GM18951 (cell line): ENCODE results near the gene SEPSECS.

Experiments
- POLR2A ChIP-seq: IDR thresholded peaks from 4 replicates; pipeline ENCODE4 v1.6.1; 2011; ENCODE audit warnings: mild to moderate bottlenecking; ENCODE audit not compliant: insufficient read length, insufficient read depth; ENCODE audit errors: extremely low read depth
- in situ Hi-C: fragments of 300-500 bp; cut with MboI; formaldehyde crosslinking; loops from one replicate; pipeline ENCODE4 v1.12.0; 2022; ENCODE audit warnings: low sequenced_read_pairs, mixed read lengths, inconsistent platforms; ENCODE audit not compliant: unreplicated experiment

SEPSECS gene

DNA sequence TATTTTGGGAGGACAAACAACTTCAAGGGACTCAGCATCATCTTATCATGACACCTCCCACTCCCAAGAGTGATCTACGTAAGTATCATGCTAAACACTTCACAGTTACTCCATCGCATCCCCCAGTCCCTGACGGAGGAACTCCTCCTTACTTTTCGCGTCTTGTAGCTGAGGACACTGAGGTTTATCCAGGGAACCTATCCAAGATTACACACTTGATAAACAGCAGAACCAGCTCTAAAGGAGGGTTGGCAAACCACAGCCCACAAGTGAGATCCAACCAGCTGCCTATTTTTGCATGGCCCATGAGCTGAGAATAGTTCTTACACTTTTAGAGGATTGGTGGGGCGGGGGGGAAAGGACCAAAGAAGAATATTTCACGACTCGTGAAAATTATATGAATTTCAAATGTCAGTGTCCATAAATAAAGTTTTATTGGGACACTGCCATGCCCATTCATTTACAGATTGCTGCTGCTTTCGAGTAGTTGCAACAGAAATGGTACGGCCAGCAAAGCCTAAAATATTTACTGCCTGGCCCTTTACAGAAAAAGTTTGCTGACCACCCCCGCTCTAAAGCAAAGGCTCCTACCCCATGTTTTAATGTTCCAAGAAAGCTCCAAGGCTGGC is 47.8 kb downstream of the SEPSECS start:
- no peak for TF ChIP-seq POLR2A
- in situ Hi-C loops: no loop called here

- in situ Hi-C loops: no loop called here
- TF ChIP-seq POLR2A: no peak
Measured at GRCh38 chr4:25111648-25112196, 48.5 kb downstream of the SEPSECS start.

DNA sequence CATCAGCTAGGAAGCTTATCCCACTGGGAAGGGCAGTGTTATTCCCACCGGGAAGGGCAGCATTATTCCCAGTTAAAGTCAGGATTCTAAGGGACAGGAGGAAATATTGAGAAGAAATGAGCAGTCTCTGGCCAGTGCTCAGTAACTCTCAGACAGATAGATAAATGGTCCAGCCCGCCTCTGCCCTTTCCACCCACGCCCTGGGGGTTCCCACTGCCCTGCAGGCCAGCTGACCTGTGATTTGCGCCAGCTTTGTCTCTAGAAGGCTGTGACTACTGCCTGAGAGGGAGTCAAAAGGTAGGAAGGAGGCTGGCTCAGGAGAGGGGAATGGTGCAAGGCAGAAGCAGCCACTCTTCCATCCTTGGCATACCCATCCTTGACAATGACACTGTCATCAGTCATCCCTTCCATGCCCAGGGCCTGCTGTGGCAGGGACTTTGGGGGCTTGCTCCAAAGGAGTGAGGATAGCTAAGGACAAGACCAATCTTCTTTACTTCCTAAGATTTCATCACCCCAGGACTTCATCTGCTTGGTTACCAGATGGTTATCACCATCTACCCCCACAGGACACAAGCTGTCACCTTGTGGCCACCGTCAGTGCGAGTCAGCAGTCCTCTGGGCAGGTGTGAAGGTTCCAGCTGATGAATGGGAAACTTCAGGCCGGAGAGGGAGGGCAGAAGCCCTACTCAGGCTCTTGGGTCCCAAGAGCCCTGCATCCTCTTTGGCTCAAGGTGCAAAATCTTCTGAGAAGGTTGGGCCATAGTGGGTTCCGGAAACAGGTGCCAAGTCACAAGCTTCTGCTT is 49.5 kb downstream of the SEPSECS start:
- TF ChIP-seq POLR2A: no peak
- in situ Hi-C loops: no loop called here

DNA sequence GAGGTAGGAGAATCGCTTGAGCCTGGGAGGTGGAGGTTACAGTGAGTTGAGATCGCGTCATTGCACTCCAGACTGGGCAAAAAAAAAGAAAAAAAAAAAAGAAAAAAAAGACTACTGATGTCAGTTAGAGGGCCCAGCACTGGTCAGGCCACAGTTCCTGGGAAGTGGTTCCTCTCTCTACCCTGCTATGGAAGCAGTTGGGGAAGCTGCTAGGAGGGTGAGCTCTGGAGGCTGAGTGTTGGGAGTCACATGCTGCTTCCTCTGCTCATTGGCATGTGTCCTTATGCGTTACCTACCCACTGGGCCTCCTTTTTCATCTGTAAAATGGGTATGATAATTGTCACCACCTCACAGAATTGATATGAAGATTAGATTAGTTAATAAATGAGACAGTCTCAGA is 50.7 kb downstream of the SEPSECS start:
- no peak for TF ChIP-seq POLR2A
- in situ Hi-C loops: no loop called here

GRCh38 chr4:25108556-25108955 is 51.7 kb downstream of the SEPSECS start:
- no peak for TF ChIP-seq POLR2A
- in situ Hi-C loops: no loop called here

DNA sequence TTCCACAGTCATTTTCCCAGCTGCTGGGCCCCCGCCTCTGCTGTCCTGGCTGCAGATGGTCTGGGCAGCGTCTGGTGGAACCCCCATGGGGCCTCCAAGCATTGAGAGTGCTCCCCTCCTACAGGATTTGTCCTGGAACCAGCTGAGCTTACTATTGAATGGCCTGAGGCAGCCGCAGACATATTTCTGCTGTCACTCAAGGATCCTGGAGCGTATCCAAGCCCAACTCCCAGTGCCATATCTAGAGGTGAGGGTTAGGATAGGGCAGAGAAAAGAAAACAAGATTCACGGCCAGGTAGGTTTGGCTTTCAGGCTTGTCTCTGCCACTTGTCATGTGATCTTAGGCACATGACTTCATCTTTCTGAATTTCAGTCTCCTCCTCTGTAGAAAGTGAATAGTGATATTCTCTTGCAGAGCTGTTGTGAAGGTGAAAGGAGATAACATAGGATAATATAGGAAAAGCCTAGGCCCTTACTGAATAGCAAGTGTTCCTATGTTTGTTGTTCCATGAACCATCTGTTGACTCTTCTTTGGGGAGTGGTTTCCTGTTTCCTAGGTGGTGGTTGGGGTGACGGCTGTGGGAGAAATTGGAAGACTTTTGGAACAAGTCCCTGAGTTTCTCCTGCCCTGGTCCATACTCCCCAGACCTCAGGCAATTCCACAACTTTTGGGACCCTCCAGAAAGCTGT is 52.3 kb downstream of the SEPSECS start:
- no peak for TF ChIP-seq POLR2A
- in situ Hi-C loops: no loop called here

GRCh38 chr4:25106363-25107151 is 53.7 kb downstream of the SEPSECS start:
- in situ Hi-C loops: no loop called here
- no peak for TF ChIP-seq POLR2A

DNA sequence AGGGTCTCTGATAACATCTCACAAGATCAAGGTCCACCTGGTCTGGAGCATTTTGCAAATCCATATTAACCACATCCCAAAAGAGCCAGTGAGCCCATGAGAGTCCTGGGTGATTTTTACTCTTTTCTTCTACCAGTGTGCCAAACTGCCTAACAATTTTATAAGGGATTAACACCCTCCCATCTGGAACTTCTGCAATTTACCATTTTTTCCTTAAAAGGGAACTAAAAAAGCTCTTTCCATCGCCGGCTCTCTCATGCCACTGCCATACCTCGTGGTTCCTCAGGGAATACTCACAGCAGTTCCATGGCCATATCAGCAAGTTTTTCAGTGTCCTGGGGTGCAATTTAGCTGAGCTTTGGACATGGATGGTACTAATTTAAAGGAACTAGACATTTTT is 55.7 kb downstream of the SEPSECS start:
- in situ Hi-C loops: no loop called here
- no peak for TF ChIP-seq POLR2A

- in situ Hi-C loops: no loop called here
- no peak for TF ChIP-seq POLR2A
Measured at GRCh38 chr4:25103418-25103817, 56.8 kb downstream of the SEPSECS start.

GRCh38 chr4:25101836-25102235 is 58.4 kb downstream of the SEPSECS start:
- no peak for TF ChIP-seq POLR2A
- in situ Hi-C loops: no loop called here

DNA sequence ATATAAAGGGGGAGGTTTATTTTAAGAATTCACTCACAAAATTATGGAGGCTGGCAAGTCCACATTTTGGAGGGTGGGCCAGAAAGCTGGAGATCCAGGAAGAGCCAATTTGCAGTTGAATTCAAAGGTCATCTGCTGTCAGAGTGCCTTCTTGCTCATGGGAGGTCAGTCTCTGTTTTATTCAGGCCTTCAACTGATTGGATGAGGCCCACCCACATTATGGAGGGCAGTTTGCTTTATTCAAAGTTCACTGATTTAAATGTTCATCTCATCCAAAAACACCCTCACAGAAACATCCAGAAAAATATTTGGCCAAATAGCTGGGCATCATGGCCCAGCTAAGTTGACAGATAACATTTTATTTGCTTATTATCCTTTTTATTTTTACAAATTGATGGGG is 59.5 kb downstream of the SEPSECS start:
- in situ Hi-C loops: no loop called here
- TF ChIP-seq POLR2A: no peak

DNA sequence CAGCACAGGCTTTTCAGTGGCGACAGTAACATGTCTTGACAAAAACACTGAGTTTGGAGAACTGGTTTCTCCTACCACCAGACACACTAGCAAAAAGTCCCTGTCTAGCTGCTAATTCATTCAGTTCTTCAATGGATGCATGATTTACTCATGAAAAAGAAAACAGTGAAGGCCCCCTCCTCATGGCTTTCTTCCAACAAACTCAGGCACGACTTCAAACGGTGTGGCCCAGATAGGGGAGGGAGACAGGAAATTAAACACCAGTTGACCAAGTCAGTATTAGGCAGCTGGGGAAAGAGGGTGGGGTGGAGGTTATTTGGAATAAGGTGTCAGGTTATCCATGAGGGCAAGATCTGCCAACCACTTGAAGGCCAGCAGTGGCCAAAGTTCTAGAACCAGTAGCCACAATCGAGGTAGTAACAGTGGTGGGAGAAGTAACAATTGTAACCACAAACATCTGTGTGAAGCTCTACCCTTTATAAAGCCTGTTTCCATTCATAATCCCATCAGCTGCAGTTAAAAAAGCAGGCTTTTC is 60.2 kb downstream of the SEPSECS start:
- no peak for TF ChIP-seq POLR2A
- in situ Hi-C loops: no loop called here
